Transverse colon (tissue), 4 donors: Measurements from ENCODE around the gene FRYL. TPM values are rescaled to one million over a fixed set of nuclear protein-coding genes. Genes with fewer than 3 reads are reported as not detected.
"Not testable (repeated sequence)": the region's sequence is repeated elsewhere in the genome, so short reads cannot be mapped to it uniquely, and the experiment has no call there.

Experiments
- DNase-seq: peaks from one replicate; pipeline ENCODE4 v3.0.0-alpha.2; 2019
- H3K27ac ChIP-seq, 4 donors: fragments of 200-600 bp; sonication (generic); 2 replicates each; pipeline ENCODE4 v1.5.1; 2016 to 2018; ENCODE audit warnings: inconsistent platforms in 4 of 4
- H3K27me3 ChIP-seq: fragments of 200-600 bp; sonication (generic); 2 replicates; pipeline ENCODE4 v1.5.1; 2017; ENCODE audit warnings: inconsistent platforms
- H3K36me3 ChIP-seq, 4 donors: fragments of 200-600 bp; sonication (generic); 2 replicates each; pipeline ENCODE4 v1.5.1; 2017 to 2019; ENCODE audit warnings: inconsistent platforms in 4 of 4
- H3K4me1 ChIP-seq, 4 donors: fragments of 200-600 bp; sonication (generic); 2 replicates each; pipeline ENCODE4 v1.5.1; 2017 to 2020; ENCODE audit warnings: inconsistent platforms in 4 of 4
- H3K4me3 ChIP-seq, 4 donors: fragments of 200-600 bp; sonication (generic); 1 replicate in 1 of 4; 2 replicates in 3 of 4; pipeline versions ENCODE4 v1.5.1 to v1.6.1; 2017 to 2019; ENCODE audit warnings: inconsistent platforms in 4 of 4
- H3K9me3 ChIP-seq, 2 donors: fragments of 200-600 bp; sonication (generic); 2 replicates each; pipeline ENCODE4 v1.5.1; 2017 to 2019; ENCODE audit warnings: inconsistent platforms in 2 of 2
- CTCF ChIP-seq, 5 experiments: fragments of 200-600 bp in 3 of 5; fragments of 450-650 bp in 2 of 5; sonication (generic) in 3 of 5; IDR thresholded peaks; 1 replicate in 2 of 5; 2 replicates in 3 of 5; pipeline ENCODE4 v1.5.1; 2016 to 2017; ENCODE audit warnings: antibody characterized with exemption in 5 of 5, inconsistent platforms in 3 of 5, mild to moderate bottlenecking in 2 of 5, moderate library complexity in 1 of 5
- EP300 ChIP-seq: sonication (generic); formaldehyde crosslinking; IDR thresholded peaks from one replicate; pipeline ENCODE4 v1.6.1; 2017; ENCODE audit warnings: antibody characterized with exemption, low read depth
- POLR2A ChIP-seq: fragments of 450-650 bp; IDR thresholded peaks from one replicate; pipeline ENCODE4 v1.6.1; 2016; ENCODE audit warnings: antibody characterized with exemption, mild to moderate bottlenecking, moderate library complexity
- POLR2AphosphoS5 ChIP-seq, 3 donors: sonication (generic); formaldehyde crosslinking; IDR thresholded peaks; one replicate each; pipeline ENCODE4 v1.6.1; 2016; ENCODE audit warnings: antibody characterized with exemption in 3 of 3
- WGBS, 2 donors: methylation state at CpG; one replicate each; pipeline ENCODE4 v1.1.5; 2018; ENCODE audit warnings: low coverage in 1 of 2; 5-methylcytosine and 5-hydroxymethylcytosine counted together
- in situ Hi-C, 4 donors: fragments of 200-750 bp; cut with MboI; loops; one replicate each; pipeline versions ENCODE4 v1.15.0 to v1.15.1; 2017; ENCODE audit warnings: low sequenced_read_pairs in 3 of 4, low pct_ligation_motif_present in 1 of 4, low pct_unique_long_range_greater_than_20kb in 1 of 4
- intact Hi-C: fragments of 100-400 bp; cut with DNase I; formaldehyde crosslinking; loops from one replicate; pipeline ENCODE4 v1.15.1; 2023; ENCODE audit warnings: low total_unique reads
- total RNA-seq, 4 donors: library from RNA; depleted of rRNA; stranded (reverse); fragments of >200 nt; gene quantifications; one replicate each; pipeline ENCODE4 v1.1.0, GENCODE V29; 2016

The FRYL gene
- 100 to 1,000 TPM; 477 to 645 (median 545) TPM for total RNA-seq

GRCh38 chr4:48779998-48780864 is at the start of gene FRYL:
Gene FRYL (minus strand): TSS chr4:48780279. CDS start chr4:48634410, 145,869 bp downstream.
- H3K4me1 ChIP-seq = peaks cover 17 to 41% (median 32%) of the 10 kb centered on the region in 4 donors
- 1 to 10% methylated on average over 2 to 51 of the region's 51 CpGs for WGBS, 2 donors
- H3K36me3 ChIP-seq = no peaks in the 10 kb centered on the region
- H3K27ac ChIP-seq = peak within 1 kb of the TSS; percentile 96 to 99 (median 98)
- intact Hi-C loops = loop anchor here (2.0 kb wide), 1 partner anchor 51 kb away; the partner anchor contains the start of gene OCIAD1
- no peaks in the 10 kb centered on the region for H3K9me3 ChIP-seq
- in situ Hi-C loops = loop anchor here in 3 of 4 donors (10.0 to 25.0 kb wide), 3 partner anchors 55 to 443 kb away; partner anchors contain the start of genes SLAIN2 (in 2 of the 3) and OCIAD1 (in 1 of the 3)
- peak within 1 kb of the TSS; percentile 67 to 97 (median 88) for H3K4me3 ChIP-seq
- peak; percentile 100 for DNase-seq
- TF ChIP-seq CTCF (IDR thresholded peaks at IDR 0.05) = no peak
- TF ChIP-seq POLR2AphosphoS5 (IDR thresholded peaks at IDR 0.05) = peak; percentile 87 to 94 (median 91)
- peak; percentile 77 for TF ChIP-seq POLR2A
- no peaks in the 10 kb centered on the region for H3K27me3 ChIP-seq

- in situ Hi-C loops (no loop called here), intact Hi-C loops (no loop called here)
- Histone ChIP-seq H3K4me1 (peaks cover 9 to 12% (median 10%) of the 10 kb centered on the region in 4 donors), H3K9me3 (no peaks in the 10 kb centered on the region), H3K4me3 (no peak overlapping the region), H3K27me3 (no peaks in the 10 kb centered on the region), H3K27ac (no peak overlapping the region), H3K36me3 (no peaks in the 10 kb centered on the region)
- 91% methylated on average over 5 of the region's 5 CpGs; no CpG with 5 or more reads in 1 of the 2 donors for WGBS, 2 donors
- no peak for DNase-seq
- TF ChIP-seq POLR2AphosphoS5 (IDR thresholded peaks at IDR 0.05) (no peak), POLR2A (no peak), CTCF (IDR thresholded peaks at IDR 0.05) (no peak), EP300 (no peak)
These were observed 47.5 kb upstream of the FRYL start for GRCh38 chr4:48827622-48828021.

- in situ Hi-C loops, H3K4me1 ChIP-seq, intact Hi-C loops, H3K4me3 ChIP-seq, H3K36me3 ChIP-seq, H3K27me3 ChIP-seq, H3K9me3 ChIP-seq, DNase-seq, H3K27ac ChIP-seq: not testable (repeated sequence)
- 48 to 56% methylated on average over 2 of the region's 2 CpGs for WGBS, 2 donors
These were observed 41.4 kb upstream of the FRYL start for GRCh38 chr4:48821431-48821830.

- H3K4me3 ChIP-seq = no peak overlapping the region
- 91 to 92% methylated on average over 4 to 6 of the region's 6 CpGs for WGBS, 2 donors
- no peak for DNase-seq
- in situ Hi-C loops (no loop called here), intact Hi-C loops (no loop called here)
- H3K27me3 ChIP-seq = no peaks in the 10 kb centered on the region
- H3K36me3 ChIP-seq = no peaks in the 10 kb centered on the region
- H3K4me1 ChIP-seq = peaks cover 0 to 7% (median 2%) of the 10 kb centered on the region in 4 donors
- H3K27ac ChIP-seq = no peak overlapping the region
- no peak for TF ChIP-seq CTCF (IDR thresholded peaks at IDR 0.05)
- TF ChIP-seq EP300 = no peak
- TF ChIP-seq POLR2AphosphoS5 (IDR thresholded peaks at IDR 0.05) = no peak
- no peak for TF ChIP-seq POLR2A
- no peaks in the 10 kb centered on the region for H3K9me3 ChIP-seq
These were observed 36.9 kb upstream of the FRYL start for GRCh38 chr4:48816971-48817370.

GRCh38 chr4:48816297-48816696 is 36.2 kb upstream of the FRYL start:
- H3K36me3 ChIP-seq, H3K27me3 ChIP-seq, H3K9me3 ChIP-seq, H3K27ac ChIP-seq, H3K4me3 ChIP-seq, DNase-seq, intact Hi-C loops, in situ Hi-C loops, H3K4me1 ChIP-seq: not testable (repeated sequence)
- 81 to 91% methylated on average over 3 to 7 of the region's 7 CpGs for WGBS, 2 donors
